Stimulated activated effector memory CD8-positive, alpha-beta T cell treated with anti-CD3 and anti-CD28 coated beads, Interleukin-12 subunit alpha, Interleukin-12 subunit beta, amount 100 ng/mL, for 72 hours (primary cell): ENCODE measurements around the gene TTC7B.

Experiments
- ATAC-seq: fragments of 150-1000 bp; cut with Tn5 transposase; 2 replicates; pipeline ENCODE4 v1.10.0; 2021
- DNase-seq, 2 donors: peaks; one replicate each; pipeline ENCODE4 v3.0.0; 2021 to 2022; ENCODE audit warnings: low spot score in 2 of 2
- H3K27ac Mint-ChIP-seq: one replicate; pipeline ENCODE4 v1.8.0; 2022; ENCODE audit warnings: mild to moderate bottlenecking, mixed read lengths
- H3K36me3 Mint-ChIP-seq: one replicate; pipeline ENCODE4 v1.8.0; 2022; ENCODE audit warnings: mild to moderate bottlenecking, mixed read lengths
- H3K4me1 Mint-ChIP-seq: one replicate; pipeline ENCODE4 v1.8.0; 2022; ENCODE audit warnings: mixed read lengths
- H3K4me3 Mint-ChIP-seq: one replicate; pipeline ENCODE4 v1.8.0; 2022; ENCODE audit warnings: mild to moderate bottlenecking, mixed read lengths
- H3K9me3 Mint-ChIP-seq: one replicate; pipeline ENCODE4 v1.8.0; 2022; ENCODE audit warnings: mixed read lengths

Gene TTC7B

DNA sequence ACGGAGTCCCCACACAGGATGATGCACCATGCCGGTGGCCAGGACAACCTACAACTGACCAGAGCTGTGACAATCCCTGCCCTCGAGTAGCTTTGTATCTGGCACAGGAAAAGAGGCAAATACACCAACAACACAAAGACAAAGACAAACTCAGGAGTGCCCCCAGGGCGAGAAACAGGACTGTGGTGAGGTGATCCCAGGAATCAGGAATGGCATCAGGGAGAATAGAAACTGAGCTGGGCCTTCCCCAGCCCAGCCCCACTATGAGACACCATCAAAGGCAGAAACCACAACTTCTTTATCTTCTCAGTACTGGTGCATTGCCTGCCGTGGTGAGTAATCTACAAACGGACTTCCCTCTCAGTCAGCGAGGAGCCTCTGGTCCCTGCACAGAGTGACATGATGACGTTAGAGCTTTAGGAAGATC, 157.7 kb downstream of the TTC7B start:
- no peak for DNase-seq
- ATAC-seq: peak; percentile 89
- Mint-ChIP-seq H3K27ac (peak overlapping the region; percentile 7), H3K9me3 (no peaks in the 10 kb centered on the region), H3K36me3 (no peaks in the 10 kb centered on the region), H3K4me1 (peaks cover 12% of the 10 kb centered on the region), H3K4me3 (no peak overlapping the region)

GRCh38 chr14:90656973-90657372, 159.3 kb downstream of the TTC7B start:
- Mint-ChIP-seq H3K4me3 (no peak overlapping the region), H3K9me3 (no peaks in the 10 kb centered on the region), H3K27ac (no peak overlapping the region), H3K36me3 (no peaks in the 10 kb centered on the region), H3K4me1 (peaks cover 12% of the 10 kb centered on the region)
- no peak for DNase-seq
- ATAC-seq: no peak

DNA sequence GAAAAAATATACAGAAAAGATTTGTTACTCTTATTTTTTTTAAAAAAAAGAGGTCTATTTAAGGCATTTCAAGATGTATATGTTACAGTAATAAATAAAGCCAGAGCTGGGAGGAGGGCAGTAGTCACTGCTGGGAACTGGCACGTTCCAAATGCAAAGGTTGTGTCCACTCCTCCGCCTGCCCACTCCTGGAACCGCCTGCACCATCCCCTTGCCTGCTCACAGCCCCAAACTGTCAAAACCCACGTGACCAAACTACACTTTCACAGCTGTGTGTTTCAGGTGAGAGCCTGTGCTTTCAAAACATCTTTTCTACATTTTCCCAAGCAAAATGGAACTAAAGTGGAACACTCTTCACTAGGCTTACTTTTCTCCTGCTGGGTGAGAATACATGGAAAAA, 160.4 kb downstream of the TTC7B start:
- H3K36me3 Mint-ChIP-seq: no peaks in the 10 kb centered on the region
- H3K27ac Mint-ChIP-seq: no peak overlapping the region
- no peak for DNase-seq
- H3K4me3 Mint-ChIP-seq: no peak overlapping the region
- H3K9me3 Mint-ChIP-seq: no peaks in the 10 kb centered on the region
- H3K4me1 Mint-ChIP-seq: peaks cover 12% of the 10 kb centered on the region
- ATAC-seq: no peak

GRCh38 chr14:90654831-90655276, 161.4 kb downstream of the TTC7B start:
- no peak for DNase-seq
- no peak overlapping the region for H3K27ac Mint-ChIP-seq
- no peak for ATAC-seq
- peaks cover 12% of the 10 kb centered on the region for H3K4me1 Mint-ChIP-seq
- H3K9me3 Mint-ChIP-seq: no peaks in the 10 kb centered on the region
- H3K36me3 Mint-ChIP-seq: no peaks in the 10 kb centered on the region
- no peak overlapping the region for H3K4me3 Mint-ChIP-seq

GRCh38 chr14:90652626-90653025, 163.6 kb downstream of the TTC7B start:
- H3K36me3 Mint-ChIP-seq: no peaks in the 10 kb centered on the region
- DNase-seq: no peak
- no peaks in the 10 kb centered on the region for H3K9me3 Mint-ChIP-seq
- no peaks in the 10 kb centered on the region for H3K4me1 Mint-ChIP-seq
- no peak overlapping the region for H3K4me3 Mint-ChIP-seq
- no peak overlapping the region for H3K27ac Mint-ChIP-seq
- no peak for ATAC-seq

GRCh38 chr14:90651976-90652560, 164.2 kb downstream of the TTC7B start:
- DNase-seq (no peak), ATAC-seq (no peak)
- no peak overlapping the region for H3K27ac Mint-ChIP-seq
- H3K36me3 Mint-ChIP-seq: no peaks in the 10 kb centered on the region
- H3K4me1 Mint-ChIP-seq: no peaks in the 10 kb centered on the region
- H3K9me3 Mint-ChIP-seq: no peaks in the 10 kb centered on the region
- no peak overlapping the region for H3K4me3 Mint-ChIP-seq

- Mint-ChIP-seq H3K4me3 (no peak overlapping the region), H3K9me3 (no peaks in the 10 kb centered on the region), H3K27ac (no peak overlapping the region), H3K36me3 (no peaks in the 10 kb centered on the region), H3K4me1 (no peaks in the 10 kb centered on the region)
- ATAC-seq: no peak
- DNase-seq: no peak
These were observed 164.9 kb downstream of the TTC7B start for GRCh38 chr14:90651271-90651804.

DNA sequence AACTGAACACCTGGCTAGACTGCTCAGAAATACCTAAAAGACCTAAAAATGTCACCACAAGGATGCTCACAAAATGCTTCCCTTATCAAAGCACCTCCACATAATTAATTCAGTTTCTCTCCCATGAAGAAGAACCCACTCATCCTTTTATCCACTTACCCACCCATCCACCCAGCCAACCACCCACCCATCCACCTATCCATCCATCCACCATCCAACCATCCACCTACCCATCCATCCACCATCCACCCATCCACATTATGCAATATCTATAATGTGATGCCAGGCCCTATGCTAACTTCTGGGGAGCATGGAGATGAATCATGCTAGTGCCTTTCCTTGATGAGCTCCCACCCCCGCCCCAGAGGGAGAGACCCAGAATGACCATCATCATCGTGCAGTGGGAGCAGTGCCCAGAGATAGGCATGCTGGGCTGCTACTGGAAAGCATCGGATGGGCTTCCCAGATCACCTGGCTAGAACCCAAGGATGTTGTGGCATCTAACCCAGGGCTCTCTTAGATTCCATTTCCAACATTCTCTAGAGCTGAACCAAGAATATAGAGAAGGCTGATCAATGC, 166.6 kb downstream of the TTC7B start:
- Mint-ChIP-seq H3K4me1 (no peaks in the 10 kb centered on the region), H3K4me3 (no peak overlapping the region), H3K9me3 (no peaks in the 10 kb centered on the region), H3K27ac (no peak overlapping the region), H3K36me3 (no peaks in the 10 kb centered on the region)
- no peak for ATAC-seq
- DNase-seq: no peak

- no peaks in the 10 kb centered on the region for H3K9me3 Mint-ChIP-seq
- no peak overlapping the region for H3K27ac Mint-ChIP-seq
- DNase-seq (no peak), ATAC-seq (no peak)
- no peak overlapping the region for H3K4me3 Mint-ChIP-seq
- H3K36me3 Mint-ChIP-seq: no peaks in the 10 kb centered on the region
- no peaks in the 10 kb centered on the region for H3K4me1 Mint-ChIP-seq
These were observed 167.1 kb downstream of the TTC7B start for GRCh38 chr14:90649083-90649482.

- H3K27ac Mint-ChIP-seq: no peak overlapping the region
- no peaks in the 10 kb centered on the region for H3K4me1 Mint-ChIP-seq
- no peak for ATAC-seq
These were observed 167.8 kb downstream of the TTC7B start for GRCh38 chr14:90648421-90648820.

DNA sequence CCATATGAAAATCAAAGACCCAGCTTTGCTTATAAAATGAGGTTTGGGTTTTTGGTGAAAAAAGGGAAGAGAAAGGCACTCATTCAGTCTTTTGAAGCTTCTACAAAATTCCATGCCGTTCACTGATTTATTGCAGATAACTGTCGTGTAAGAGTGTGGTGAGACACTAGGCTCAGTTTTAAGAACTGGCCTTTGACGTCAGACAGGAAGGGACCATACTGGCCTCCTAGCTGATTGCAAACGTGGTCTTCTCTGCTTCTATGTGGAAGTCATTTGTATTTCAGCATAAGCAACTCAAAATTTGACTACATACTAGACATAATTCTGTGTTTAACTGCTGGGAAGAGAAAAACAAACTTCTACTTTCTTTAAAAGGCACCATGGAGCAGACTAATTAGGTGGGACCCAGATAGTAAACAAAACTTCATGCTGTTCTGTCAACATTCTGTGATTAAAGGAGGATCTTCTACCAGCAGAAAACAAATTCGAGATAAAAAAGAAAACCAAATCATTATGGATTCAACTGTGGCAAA, 168.7 kb downstream of the TTC7B start:
- Mint-ChIP-seq H3K4me1 (no peaks in the 10 kb centered on the region), H3K36me3 (no peaks in the 10 kb centered on the region), H3K9me3 (no peaks in the 10 kb centered on the region), H3K27ac (no peak overlapping the region), H3K4me3 (no peak overlapping the region)
- DNase-seq: no peak
- no peak for ATAC-seq

More at GRCh38 chr14:90648421-90648820, 167.8 kb downstream of the TTC7B start:
- no peaks in the 10 kb centered on the region for H3K36me3 Mint-ChIP-seq
- H3K9me3 Mint-ChIP-seq: no peaks in the 10 kb centered on the region
- no peak overlapping the region for H3K4me3 Mint-ChIP-seq
- DNase-seq: no peak

- Mint-ChIP-seq H3K9me3 (no peaks in the 10 kb centered on the region), H3K27ac (no peak overlapping the region), H3K4me3 (no peak overlapping the region), H3K36me3 (no peaks in the 10 kb centered on the region), H3K4me1 (no peaks in the 10 kb centered on the region)
- ATAC-seq (no peak), DNase-seq (no peak)
These were observed 170.3 kb downstream of the TTC7B start for GRCh38 chr14:90645842-90646443.

- no peaks in the 10 kb centered on the region for H3K4me1 Mint-ChIP-seq
- ATAC-seq: no peak
These were observed 171.3 kb downstream of the TTC7B start for GRCh38 chr14:90644882-90645281.

DNA sequence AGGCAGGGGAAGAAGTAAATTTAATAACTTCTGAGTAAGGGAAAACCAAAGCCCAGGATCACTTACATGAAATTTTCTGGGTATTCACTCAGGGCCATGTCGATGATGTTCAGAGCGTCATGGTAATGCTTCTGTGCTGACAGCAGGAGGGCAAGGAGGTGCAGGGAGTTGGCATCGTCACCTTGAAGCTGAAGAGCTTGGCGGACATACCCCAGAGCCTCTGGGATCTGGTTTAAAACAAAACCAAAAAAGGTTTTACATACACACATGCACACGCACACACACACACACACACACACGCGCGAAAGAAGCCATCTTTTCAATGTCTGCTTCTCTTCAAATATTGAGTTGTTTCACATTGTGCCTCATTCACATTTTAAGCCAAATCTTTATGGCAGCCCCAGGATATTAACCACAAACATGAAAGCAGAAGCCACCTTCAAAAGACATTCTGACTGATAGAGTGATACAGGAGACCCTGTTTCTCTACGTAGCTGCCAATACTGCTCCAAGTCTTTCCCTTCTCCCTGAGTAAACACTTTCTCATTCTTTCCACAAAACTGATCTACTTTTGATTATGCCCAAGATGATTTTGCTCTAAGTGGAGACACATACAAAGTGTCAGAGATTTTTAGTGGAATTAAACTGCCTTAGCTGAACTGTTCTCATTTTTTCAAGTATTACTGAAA, 172.1 kb downstream of the TTC7B start:
- no peak for ATAC-seq
- H3K9me3 Mint-ChIP-seq: no peaks in the 10 kb centered on the region

More at GRCh38 chr14:90644882-90645281, 171.3 kb downstream of the TTC7B start:
- H3K27ac Mint-ChIP-seq: peak overlapping the region; percentile 65
- no peaks in the 10 kb centered on the region for H3K36me3 Mint-ChIP-seq
- H3K9me3 Mint-ChIP-seq: no peaks in the 10 kb centered on the region
- DNase-seq: no peak
- H3K4me3 Mint-ChIP-seq: no peak overlapping the region

GRCh38 chr14:90642244-90642717, 173.9 kb downstream of the TTC7B start:
- ATAC-seq (no peak), DNase-seq (no peak)
- Mint-ChIP-seq H3K36me3 (no peaks in the 10 kb centered on the region), H3K27ac (no peak overlapping the region), H3K4me3 (no peak overlapping the region), H3K9me3 (no peaks in the 10 kb centered on the region), H3K4me1 (no peaks in the 10 kb centered on the region)

More for the DNA sequence above, 172.1 kb downstream of the TTC7B start:
- no peaks in the 10 kb centered on the region for H3K4me1 Mint-ChIP-seq
- H3K27ac Mint-ChIP-seq: no peak overlapping the region
- no peak overlapping the region for H3K4me3 Mint-ChIP-seq
- DNase-seq: no peak
- H3K36me3 Mint-ChIP-seq: no peaks in the 10 kb centered on the region
